Raji (cell line): Measurements from ENCODE around the gene KAZN.

Experiments used
- POLR2A ChIP-seq: IDR thresholded peaks from 2 replicates; pipeline ENCODE4 v1.6.1; 2011; ENCODE audit warnings: low read depth, low read length, control low read depth; ENCODE audit not compliant: insufficient read depth

The KAZN gene

DNA sequence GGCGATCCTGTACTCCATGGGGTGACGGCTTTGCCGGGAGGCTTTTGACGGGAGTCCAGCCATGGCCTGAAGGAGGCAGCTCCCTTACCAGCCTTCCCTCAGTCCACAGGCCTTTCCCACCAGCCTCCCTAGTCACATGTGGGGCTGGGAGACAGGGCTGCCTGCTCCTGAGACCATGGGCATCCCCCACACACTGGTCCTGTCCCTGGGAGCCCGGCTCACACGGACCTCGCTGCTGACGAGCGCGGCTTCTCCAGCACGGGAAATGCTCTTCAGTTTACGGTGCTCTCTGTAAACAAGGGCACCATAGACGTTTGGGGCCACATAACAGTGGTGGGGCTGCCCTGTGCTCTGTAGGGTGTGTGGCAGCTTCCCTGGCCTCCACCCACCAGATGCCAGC is 450.6 kb downstream of the KAZN start:
- TF ChIP-seq POLR2A, result no peak

DNA sequence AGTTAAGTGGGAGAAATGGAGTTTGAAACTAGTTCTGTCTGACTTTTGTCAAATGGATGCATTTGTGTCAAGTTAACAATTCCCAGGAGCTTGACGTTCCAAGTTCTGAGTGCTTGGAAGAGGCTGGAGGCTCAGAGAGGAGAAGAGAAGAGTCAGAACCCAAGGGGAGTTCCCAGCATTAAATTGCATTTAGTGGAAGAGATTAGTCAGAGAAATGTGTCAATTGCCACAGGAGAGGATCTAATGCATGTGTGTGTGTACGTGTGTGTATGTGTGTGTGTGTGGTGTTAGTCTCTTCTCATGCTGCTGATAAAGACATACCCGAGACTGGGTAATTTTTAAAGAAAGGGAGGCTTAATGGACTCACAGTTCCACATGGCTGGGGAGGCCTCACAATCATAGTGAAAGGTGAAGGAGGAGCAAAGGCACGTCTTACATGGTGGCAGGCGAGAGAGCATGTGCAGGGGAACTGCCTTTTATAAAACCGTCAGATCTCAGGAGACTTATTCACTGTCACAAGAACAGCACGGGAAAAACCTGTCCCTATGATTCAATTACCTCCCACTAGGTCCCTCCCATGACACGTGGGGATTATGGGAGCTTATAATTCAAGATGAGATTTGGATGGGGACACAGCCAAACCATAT is 453.5 kb downstream of the KAZN start:
- TF ChIP-seq POLR2A, result no peak

- no peak for TF ChIP-seq POLR2A
Measured at GRCh38 chr1:15053153-15053552, 454.7 kb downstream of the KAZN start.

DNA sequence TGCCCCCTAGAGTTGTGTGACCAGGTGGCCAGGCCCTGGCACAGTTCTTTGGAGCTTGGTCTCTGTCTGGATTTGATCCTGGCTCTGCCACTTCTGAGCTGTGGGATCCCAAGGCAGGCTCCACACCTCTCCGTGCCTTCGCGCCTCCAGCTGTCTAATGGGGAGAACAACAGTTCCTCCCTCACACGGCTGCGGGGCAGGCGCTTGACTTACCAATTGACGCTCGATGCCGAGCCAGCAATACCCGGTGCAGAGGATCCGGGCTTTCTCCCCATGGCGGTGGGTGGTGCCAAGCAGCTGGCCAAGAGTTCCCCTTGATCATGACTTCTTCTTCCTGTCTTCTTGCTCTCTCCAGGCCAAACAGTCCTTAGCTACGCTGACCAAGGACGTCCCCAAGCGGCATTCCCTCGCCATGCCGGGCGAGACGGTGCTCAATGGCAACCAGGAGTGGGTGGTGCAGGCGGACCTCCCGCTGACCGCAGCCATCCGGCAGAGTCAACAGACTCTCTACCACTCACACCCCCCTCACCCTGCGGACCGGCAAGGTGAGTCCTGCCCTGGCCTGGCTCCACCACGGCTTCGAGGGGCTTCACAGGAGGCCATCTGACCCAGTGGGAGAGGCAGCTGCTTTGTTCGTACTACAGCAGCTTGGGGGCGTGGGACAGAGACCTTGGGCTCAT is 457.4 kb downstream of the KAZN start:
- no peak for TF ChIP-seq POLR2A

DNA sequence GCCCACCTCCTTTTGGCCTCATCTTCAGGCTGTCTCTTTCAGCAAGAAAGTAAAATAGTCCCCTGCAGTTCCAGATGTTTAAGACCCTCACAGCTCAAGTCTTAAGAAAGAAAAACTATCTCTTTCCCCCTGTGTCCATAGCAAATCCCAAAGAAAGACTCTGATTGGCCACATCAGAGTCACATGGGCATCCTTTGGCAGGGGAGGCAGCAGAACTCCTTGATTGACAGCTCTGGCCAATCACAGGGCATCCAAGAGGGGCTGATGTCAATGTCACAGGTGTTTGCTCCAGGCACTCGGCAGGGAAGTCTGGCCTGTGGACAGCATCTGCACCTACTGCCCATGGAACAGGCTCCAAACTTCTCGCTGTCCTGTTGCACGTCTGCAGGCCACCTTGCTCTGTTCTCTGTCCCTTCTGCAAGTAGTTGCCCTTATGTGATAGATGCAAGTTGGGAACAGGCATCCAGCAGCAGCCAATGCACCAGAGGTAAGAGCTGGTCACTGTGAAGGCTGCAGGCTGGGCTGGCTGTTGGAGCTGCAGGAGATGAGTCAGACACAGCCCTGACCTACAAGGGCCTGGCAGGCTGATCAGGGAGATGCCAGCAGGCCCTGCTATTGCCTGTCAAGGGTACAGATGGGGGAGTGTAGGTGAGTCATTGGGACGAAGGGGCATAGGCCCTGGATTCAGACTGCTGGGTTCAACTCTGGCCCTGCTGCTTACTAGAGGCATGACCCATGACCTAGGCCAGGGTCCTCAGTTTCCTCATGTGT is 458.2 kb downstream of the KAZN start:
- no peak for TF ChIP-seq POLR2A

DNA sequence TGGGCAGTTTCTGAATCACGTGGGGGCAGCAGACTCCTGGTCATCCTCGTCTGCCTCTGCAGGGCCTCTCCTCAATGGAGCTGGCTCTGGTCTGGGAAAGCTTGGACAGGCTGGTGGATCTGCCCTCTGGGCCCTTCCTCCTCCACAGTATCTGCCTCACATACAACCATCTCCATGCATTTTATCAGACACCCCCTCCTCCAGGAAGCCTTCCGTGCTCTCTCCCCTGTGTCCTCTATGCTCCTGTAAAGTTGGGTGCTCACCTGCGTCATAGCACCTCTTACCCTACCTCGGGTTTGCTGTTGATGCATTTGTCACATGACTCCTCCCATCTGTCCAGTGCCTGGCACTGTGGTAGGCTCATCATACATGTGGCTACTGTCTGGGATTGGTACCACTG is 459.3 kb downstream of the KAZN start:
- TF ChIP-seq POLR2A, result no peak

GRCh38 chr1:15058261-15058660 is 459.8 kb downstream of the KAZN start:
- TF ChIP-seq POLR2A, result no peak

DNA sequence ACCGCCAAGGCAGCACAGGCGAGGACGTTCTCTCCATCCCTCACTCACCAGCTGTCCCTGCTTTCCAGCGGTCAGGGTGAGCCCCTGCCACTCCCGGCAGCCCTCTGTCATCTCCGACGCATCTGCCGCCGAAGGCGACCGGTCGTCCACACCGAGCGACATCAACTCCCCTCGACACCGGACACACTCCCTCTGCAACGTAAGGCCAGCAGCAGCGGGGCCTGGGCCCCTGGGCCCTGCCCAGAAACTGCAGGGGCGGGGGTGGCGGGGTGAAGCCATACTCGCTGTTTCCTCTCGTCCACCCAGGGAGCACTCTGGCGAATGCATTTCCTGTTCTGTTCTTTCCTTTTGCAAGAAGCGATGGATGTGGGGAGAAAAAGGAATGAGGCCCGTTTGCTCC is 461.6 kb downstream of the KAZN start:
- TF ChIP-seq POLR2A, result no peak

DNA sequence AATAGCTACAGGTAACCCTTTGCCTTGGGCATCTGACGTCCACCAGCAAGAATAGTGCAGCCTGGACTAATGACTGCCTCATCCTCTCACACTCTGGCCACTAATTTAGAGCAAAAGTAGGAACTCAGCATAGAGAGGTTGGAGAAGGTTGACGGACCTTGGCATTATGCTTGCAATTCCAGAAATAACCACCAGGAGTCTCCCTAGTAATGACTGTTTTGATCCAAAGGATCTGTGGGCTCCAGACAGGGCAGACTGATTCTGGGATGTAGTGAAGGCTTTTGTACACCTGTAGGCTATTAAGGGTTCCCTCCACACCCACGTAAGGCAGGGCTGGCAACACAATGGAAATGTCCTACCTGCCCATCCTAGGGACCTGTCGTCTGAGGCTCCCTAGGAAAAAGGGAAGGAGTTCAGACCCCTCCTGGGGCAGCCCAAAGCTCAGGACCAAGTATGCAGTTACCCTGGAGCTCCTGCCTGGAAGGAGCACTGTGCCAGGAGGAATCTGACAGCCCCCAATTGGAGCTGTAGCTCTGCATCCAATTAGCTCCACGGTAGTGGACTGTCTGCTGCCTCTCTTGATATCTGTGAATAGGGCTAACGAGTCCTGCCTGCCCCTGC is 464.1 kb downstream of the KAZN start:
- no peak for TF ChIP-seq POLR2A

GRCh38 chr1:15063346-15063745 is 464.9 kb downstream of the KAZN start:
- no peak for TF ChIP-seq POLR2A

GRCh38 chr1:15063783-15064182 is 465.3 kb downstream of the KAZN start:
- TF ChIP-seq POLR2A, result no peak

DNA sequence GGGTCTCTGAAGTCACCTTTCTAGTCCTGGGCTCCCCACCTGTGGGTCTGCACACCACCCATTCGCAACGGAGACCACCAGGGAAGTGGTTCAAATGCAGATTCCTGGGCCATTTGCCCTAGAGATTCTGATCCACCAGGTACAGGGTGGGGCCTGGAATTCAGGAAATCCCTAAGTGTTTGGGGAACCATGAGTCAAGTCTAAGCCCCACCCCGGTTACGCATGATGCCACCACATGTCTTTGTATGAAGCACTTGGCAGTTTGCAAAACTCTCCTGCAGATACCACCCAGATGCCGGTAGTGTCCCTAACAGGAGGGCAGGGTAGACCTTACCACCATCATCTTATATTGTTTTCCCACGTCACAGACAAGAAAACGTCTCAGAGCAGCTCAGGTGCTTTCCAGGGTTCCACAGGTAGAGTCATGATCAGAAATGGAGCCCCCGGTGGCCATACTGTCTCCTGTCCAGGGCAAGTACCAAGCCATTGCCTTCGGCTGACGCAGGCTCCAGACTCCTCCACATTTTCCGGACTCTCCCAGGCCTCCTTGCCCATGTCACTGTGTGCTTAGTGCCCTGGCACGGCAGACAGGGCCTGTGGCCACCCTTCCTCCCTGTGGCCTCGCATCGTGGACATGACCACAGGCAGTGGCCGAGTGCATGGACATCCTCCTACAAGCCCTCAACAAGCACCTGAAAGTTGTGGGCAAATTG is 465.9 kb downstream of the KAZN start:
- no peak for TF ChIP-seq POLR2A

DNA sequence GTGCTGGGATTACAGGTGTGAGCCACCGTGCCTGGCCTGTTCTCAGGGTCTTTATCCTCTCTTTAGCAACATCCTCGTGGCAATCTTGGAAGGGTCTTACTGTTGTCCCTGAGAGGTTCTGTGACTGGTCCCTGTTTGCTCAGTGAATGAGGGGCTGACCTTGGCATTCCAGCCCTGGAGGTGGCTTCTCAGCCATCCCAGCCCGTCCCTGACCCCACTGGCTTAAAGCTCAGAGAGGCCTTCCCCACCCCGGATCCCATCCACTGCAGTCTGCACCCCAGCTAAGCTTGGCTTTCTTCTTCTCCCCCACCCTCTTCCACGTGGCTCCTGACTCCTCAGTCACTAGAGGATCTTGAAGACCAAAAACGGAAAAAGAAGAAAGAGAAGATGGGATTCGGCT is 466.8 kb downstream of the KAZN start:
- no peak for TF ChIP-seq POLR2A

- TF ChIP-seq POLR2A, result no peak
Measured at GRCh38 chr1:15065736-15066135, 467.3 kb downstream of the KAZN start.

DNA sequence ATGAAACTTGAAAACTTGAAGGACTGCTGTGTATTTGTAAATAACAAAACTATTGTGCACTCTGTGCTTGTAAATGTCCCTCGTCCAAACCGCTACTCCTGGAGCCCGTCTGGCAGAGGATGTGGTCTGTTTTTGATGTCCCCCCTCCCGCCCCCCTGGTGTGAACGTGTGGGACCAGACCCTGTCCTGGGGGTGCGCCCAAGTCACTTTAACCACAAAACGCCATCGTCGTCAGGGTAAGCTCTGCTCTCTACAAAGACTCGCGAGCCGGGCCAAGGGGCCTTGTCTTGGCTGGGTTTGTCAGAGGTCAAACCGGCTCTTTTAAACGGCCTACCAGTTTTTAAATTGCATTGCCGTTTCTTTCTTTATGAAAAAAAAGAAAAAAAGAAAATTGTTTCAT is 467.7 kb downstream of the KAZN start:
- no peak for TF ChIP-seq POLR2A
